Activated gamma-delta T cell (primary cell): ENCODE data around the gene AGGF1.
"Not testable (repeated sequence)": the region's sequence is repeated elsewhere in the genome, so short reads cannot be mapped to it uniquely, and the experiment has no call there.

ENCODE experiments used
- DNase-seq: peaks from one replicate; lab custom pipeline; 2025; lab: John Stamatoyannopoulos, UW

Gene AGGF1

DNA sequence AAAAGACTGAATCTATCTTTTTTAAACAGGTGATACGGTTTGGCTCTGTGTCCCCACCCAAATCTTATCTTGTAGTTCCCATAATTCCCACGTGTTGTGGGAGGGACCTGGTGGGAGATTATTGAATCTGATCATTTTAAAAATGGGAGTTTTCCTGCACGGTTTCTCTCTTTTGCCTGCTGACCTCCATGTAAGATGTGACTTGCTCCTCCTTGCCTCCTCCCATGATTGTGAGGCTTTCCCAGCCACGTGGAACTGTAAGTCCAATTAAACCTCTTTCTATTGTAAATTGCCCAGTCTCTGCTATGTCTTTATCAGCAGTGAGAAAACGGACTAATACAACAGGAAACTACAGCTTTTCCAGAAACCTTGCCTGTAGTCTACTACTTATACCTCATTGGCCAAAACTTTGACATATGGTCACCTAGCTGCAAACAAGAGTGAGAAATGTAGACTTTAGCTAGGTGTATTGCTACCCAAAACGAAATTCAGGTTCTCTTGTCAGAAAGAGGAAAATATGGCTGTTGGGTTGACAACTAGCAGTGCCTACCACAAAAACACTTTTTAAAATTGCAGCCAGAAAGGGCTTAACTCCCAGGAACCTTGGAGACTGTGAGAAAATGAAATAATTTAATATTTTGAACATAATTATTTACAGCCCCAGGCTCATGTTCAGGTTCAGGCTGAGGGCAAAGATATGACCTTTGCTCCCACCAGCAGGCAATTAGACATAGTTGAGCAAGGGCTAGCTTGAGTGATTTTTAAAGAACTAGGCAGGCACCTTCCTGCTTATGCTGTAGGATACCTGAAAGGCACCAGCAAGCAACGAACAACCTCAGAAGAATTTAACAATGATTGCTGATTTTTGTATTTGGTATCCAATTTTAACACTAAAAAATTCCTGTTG, 7.4 kb upstream of the AGGF1 start:
- no peak for DNase-seq

DNA sequence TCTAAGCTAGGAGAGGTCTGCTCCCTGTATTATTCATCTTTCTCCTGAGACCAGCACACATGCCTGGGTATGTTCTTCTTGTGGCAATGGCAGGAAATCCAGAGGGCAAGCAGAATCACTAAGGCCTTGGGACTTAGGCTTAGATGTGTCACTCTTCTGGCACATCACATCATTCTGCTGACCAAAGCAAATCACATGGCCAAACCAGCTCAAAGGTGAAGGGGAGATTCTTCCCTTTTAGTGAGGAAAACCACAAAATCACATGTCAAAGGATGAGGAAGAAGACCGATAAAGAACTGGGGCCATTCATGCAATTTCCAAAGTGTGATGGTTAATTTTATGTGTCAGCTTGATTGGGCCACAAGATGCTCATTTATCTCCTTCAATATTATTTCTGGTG, 5.7 kb upstream of the AGGF1 start:
- no peak for DNase-seq

- DNase-seq: no peak
Measured at GRCh38 chr5:77028631-77029375, 1.4 kb upstream of the AGGF1 start.

DNA sequence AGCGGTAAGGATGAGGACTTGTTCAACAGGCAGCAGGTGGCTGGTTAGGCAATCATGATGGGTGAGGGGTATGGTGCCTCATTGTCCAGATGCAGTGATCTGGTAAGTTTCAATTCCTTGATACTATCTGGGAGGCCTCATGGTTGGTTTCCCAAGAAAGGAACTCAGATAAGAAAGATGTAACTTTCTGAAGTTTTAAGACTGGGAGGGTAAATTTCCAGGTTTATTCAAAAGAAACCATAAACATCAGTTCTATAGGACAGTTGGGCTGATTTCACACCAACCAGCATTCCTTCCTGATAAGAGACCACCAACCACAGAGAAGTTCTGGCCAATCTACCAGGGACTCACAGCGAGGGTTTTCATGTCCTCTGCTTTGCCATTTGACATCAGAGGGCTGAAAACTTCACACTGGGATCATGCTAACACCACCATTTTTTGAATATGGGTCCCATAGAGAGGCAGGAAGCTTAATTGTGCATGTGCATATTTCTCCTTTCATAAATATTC, 773 bp upstream of the AGGF1 start:
- DNase-seq: no peak

- DNase-seq: no peak
Measured at GRCh38 chr5:77031891-77032290, 1.7 kb downstream of the AGGF1 start.

GRCh38 chr5:77032635-77033034, 2.4 kb downstream of the AGGF1 start:
- no peak for DNase-seq

DNA sequence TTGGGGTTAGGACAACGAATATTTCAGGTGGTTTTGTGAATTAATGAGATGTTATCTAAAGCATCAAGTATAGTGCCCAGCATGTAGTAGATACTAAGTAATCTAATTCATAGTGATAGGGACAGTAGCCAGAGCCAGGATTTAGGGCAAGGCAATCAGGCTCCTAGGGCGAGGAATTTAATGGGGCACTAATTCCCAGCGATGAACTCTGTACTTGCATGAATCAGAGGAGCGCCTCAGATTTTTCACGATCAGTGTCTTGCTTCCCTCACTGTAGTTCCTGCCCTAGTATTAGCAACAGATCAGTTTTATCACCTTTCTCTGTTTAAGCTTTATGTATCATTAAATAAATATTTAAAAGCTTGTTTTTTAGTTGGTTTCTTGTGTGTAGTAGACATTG, 3.1 kb downstream of the AGGF1 start:
- no peak for DNase-seq

DNA sequence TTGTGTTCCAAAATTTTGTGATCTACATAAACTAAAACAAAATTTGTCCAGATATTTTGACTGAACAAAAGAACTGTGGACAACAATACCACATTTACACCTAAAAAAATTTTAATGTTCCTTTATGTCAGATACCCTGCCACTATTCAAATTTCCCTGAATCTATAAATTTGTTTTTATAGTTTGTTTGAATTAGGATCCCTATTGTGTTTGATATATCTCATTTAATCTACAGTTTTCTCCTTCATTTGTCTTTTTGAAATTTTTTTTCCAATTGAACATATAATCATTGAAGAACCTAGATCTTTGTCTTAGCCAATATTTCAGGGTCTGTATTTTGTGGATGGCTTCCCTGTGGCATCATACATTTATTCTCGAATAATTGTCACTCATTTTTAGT, 5.7 kb downstream of the AGGF1 start:
- DNase-seq: no peak

DNA sequence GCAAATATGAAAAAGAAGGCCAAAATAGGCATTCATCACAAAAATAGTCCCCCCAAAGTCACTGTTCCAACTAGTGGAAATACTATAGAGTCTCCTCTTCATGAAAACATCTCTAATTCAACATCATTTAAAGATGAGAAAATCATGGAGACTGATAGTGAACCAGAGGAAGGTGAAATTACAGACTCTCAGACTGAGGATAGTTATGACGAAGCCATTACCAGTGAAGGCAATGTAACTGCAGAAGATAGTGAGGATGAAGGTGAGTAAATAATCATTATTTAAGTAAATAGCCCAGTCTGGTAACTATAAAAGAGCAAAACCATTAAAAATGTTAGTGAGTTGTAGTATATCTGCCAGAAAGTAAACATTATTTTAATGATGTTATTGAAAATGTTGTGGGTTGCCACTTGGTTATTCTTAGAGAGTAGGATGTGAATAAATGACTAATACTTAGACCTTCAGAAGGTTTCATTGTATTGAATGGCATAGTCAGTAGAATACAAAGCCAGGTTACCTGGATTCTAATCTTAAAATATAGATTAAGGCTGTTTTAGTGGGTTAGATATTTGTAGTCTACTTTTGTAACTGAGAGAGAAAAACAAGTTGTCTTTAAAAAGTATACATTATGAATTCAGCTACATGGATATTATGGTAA, 16.3 kb downstream of the AGGF1 start:
- no peak for DNase-seq

DNA sequence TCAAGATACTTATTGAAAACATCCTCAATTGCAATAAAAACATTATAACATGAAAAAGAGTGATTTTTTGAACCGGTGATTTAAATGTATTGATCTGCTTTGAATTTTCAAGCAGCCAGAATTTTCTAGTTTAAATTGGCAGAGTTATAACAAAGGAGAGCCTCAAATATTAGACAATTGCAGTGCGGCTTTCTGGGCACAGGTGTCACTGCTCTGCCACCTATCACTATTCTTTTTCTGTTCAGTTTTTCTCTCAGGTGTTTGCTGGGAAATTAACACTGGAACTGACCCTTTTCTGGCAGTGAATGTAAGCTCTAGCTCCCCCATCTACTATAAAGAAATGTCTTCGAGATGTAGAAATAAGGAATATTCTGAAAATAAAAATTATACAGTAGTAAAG, 33.8 kb downstream of the AGGF1 start:
- no peak for DNase-seq

GRCh38 chr5:77065256-77065655, 35.1 kb downstream of the AGGF1 start:
- DNase-seq: no peak

GRCh38 chr5:77066184-77066583, 36.0 kb downstream of the AGGF1 start:
- DNase-seq: no peak

DNA sequence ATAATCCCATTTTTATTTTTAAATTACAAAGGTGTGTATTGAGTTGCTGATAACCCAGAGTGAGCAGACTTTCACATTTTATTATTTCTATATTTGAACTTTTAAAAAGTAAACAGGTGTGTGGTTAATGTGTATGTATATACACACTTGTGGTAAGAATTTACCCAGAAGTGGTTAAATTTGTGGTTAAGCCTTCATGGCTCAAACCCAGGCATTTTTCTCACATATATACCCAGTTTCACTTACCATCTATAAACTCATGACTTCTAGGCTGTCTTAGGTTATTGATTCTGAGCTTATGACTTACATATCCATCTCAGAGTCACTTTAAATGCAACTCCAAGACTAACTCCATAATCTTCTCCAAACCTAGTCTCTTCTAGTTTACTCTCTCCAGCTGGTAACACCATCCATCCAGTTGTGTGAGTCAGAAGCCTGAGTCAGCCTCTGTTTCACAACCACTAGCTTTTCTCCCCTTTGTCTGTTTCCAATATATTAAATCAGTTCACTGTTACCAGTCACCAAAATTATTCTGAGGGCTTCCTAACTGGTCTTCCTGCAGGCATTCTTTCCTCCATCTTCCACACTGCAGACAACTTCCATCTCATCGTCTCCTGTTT, 36.7 kb downstream of the AGGF1 start:
- no peak for DNase-seq

DNA sequence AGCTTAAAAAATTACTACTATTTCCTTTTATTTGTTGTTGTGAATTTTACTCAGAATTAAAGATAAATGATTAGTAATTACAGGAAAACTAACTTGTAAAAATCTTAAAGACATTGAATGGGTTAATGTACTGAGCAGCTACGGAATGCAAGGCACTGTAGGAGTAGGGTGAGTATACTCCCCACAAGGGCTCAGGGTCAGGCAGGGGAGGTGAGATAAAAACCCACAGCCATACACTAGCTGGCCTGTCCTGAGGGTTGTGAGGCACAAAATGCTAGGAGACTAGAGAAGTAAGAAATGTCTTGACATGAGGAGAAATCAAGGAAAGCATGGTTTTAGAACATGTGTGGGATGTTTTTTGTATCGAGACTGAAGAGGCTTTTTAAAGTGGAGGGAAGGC, 43.5 kb downstream of the AGGF1 start:
- no peak for DNase-seq

- no peak for DNase-seq
Measured at GRCh38 chr5:77074745-77075144, 44.5 kb downstream of the AGGF1 start.

- peak; percentile 23 for DNase-seq
Measured at GRCh38 chr5:77076961-77077828, 47.0 kb downstream of the AGGF1 start.

DNA sequence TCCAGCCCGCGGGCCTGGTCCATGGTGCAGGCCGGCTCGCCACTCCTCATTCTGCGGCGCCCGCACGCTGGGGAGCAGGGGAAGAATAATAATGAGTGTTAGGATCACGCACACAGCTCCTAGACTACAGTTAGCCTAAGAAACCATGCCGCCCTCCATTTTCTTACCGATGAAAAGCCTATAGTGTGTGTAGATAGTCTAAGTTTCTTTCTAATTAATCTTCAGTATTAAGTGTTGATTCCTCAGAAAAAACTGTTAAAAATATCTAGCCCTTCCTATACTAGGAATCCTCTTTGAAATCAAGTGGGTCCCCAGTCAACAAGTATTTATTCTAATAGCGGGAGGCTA, 47.6 kb downstream of the AGGF1 start:
- DNase-seq: no peak

GRCh38 chr5:77080479-77080878, 50.3 kb downstream of the AGGF1 start:
- not testable (repeated sequence) for DNase-seq

GRCh38 chr5:77080905-77081304, 50.7 kb downstream of the AGGF1 start:
- DNase-seq: no peak

GRCh38 chr5:77082280-77082679, 52.1 kb downstream of the AGGF1 start:
- DNase-seq: no peak

- no peak for DNase-seq
Measured at GRCh38 chr5:77083088-77083487, 52.9 kb downstream of the AGGF1 start.
